GM19025 (cell line): Measurements from ENCODE around the gene ESPNL.

Experiments
- ATAC-seq: cut with Tn5 transposase; IDR thresholded peaks from one replicate; pipeline ENCODE4 v1.9.1; 2021; ENCODE audit warnings: mild to moderate bottlenecking, low read depth, moderate library complexity; ENCODE audit not compliant: unreplicated experiment

Gene ESPNL

DNA sequence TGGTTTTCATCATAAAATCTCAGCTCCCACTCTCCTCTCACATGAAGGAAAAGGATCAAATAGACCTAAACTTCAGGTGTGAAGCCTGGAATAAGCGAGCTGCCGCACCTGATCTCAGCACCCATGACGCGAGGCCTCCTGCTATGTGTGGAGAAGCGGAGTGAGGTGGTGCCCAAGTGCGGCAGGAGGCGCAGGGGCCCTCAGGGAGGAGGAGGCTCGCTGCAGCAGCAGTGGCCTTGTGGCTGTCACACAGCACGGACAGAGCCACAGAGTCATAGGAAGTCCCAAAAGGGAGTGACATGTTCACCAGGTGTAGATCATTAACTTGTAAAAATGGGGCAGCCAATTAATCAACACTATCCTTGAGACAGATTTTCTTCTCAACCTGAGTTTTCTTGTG lies 30.3 kb upstream of the ESPNL start:
- no peak for ATAC-seq

DNA sequence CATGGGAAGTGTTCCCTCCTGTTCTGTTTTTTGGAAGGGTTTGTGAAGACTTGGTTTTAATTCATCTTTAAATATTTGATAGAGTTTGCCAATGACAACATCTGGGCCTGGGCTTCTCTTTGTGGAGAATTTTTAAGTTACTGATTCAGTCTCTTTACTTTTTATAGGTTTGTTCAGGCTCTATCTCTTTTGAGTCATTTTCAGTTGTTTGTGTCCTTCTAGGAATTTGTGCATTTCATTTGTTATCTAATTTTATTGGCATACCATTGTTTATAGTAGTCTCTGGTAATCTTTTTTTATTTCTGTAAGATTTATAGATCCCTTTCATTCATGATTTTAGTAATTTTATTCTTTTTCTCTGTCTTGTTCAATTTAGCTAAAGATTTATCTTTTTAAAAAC lies 24.7 kb upstream of the ESPNL start:
- ATAC-seq, result no peak

DNA sequence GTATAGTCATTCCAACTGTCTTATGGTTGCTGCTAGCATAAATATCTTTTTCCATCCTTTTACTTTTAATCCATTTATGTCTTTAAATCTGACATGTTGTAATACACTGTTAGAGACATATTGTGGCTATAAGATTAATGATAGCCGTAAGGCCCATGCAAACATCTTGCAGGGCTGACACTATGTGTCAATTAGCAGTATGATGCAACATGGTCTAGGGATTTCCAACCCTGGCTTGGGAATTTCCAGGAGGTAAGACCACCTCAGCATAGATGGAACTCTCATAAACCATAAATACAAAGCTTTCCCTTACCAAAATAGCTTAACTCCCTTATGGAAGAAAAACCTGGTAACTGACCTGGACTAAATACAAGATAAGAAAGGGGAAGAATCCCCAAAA lies 22.8 kb upstream of the ESPNL start:
- no peak for ATAC-seq

DNA sequence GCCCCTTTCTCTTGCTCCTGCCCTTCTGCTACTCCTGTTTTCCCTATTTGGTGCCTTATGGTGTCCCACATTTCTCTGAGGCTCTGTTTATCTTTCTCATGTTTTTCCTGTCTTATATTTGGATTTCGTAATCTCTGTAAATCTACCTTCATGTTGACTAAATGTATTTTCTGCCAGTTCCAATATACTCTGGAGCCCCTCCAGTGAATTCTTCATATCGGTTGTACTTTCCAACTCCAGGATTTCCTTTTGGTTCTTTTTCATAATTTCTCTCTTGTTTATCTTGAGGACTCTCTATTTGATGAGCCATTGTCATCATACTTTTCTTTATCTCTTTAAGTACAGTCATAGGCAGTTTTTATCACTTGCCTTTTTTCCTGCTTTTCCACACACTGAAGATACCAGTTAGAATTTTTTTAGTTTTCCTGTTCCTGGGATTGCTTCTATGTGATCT lies 20.2 kb upstream of the ESPNL start:
- ATAC-seq, result no peak

DNA sequence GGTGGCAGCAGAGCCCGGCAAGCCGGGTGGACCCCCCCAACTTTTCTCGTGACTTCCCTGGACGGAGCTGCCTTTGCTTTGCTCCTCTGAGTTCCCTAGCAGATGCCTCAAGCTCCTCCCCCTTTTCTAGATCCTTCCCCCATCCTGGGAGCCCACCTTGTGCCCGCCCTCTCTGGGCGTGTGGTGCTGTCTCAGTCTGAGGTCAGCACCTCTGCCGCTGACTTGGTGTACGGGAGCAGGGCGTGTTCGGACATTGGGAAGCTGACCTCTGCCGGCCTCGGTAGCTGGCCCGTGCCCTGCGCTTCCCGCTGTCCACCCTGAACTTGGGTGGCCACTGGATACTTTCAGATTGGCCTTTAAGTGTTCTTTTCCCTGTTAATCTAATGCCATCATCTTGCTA lies 19.6 kb upstream of the ESPNL start:
- no peak for ATAC-seq

DNA sequence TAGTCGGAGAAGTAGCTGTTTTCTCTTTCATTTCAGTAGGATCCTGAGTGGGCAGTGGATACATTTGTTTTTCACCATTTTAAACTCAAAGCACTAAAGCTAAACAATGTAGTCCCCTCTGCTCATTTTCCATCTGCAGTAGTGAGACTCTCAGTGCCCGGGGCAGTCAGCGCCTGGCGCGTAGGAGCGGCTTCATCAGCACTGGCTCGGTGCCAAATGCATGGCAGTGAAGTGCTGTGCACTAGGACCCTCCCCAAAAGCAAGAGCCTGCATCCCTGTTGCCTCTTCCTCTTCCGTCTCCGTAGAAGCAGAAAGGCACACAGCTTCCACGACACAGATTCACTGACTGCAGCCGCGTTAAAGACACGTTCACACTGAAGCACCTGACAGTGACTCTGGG lies 19.0 kb upstream of the ESPNL start:
- no peak for ATAC-seq

DNA sequence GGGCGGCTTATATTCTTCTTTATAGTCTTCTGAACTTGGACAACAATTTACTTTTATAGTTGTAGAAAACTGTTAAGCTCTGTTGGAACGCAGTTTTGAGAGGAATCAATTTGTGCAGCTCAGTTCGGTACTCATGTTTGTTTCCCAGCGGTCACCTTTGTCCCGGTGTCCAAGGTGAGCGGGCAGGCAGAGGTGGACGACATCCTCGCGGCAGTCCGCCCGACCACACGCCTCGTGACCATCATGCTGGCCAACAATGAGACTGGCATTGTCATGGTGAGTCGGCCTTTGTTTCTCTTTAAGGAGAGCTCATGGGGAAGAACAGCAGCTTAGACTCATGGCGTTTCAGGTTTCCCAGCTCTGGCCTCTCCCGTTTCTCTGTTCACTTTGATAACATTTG lies 18.6 kb upstream of the ESPNL start:
- ATAC-seq, result no peak

DNA sequence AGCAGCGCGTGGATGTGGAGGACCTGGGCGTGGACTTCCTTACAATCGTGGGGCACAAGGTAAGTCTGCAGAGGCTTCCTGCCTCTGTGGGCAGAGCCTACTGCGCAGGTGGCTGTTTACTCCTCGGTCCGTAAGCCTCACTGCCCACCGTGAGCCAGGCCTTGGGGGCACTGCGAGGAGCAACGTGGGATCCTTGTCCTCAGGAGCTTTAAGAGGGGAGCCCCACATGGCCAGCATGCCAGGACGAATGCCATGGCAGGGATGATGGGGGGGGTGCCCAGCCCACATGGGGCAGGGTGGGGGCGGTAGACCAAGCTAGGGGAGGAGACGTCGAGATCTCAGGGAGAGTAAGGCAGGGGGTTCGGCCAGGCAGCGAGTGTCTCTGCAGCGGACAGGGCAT lies 18.0 kb upstream of the ESPNL start:
- ATAC-seq, result no peak

DNA sequence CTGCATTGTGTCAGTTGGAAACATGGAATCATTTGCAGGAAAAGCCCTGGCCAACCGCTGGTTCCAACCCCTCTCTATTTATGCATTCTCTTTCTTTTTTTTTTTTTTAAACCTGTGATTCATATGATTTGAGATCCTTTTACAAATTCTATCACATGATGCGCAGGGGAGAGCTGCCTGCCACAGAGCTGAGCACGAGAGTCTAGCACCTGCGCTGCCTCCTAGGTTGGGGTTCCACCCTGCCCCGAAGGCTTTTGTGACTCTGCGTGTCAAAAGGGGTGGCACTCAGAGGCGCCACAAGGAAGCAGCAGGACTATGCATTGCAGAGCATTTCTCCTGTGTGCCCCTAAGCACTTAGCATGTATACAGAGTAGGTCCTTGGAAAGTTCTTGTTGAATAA lies 17.3 kb upstream of the ESPNL start:
- ATAC-seq, result no peak

DNA sequence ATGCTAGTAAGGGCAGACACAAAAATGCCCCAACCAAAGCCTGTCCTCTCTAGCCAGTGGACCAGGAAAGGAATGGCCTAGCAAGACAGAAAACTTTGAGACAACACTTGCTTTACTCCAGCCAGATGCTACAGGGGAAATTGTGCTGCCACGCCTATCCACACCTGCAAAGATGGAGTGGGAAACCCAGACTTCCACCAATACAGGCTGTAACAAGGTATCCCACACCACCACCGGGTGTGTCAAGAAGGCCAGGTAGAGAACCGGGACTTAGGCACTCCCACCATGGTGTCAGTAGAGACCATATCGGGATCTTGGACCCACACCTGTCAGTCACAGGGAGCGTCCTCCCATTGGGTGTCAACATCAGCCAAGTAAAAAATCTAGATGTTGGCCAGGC lies 16.2 kb upstream of the ESPNL start:
- ATAC-seq, result no peak

DNA sequence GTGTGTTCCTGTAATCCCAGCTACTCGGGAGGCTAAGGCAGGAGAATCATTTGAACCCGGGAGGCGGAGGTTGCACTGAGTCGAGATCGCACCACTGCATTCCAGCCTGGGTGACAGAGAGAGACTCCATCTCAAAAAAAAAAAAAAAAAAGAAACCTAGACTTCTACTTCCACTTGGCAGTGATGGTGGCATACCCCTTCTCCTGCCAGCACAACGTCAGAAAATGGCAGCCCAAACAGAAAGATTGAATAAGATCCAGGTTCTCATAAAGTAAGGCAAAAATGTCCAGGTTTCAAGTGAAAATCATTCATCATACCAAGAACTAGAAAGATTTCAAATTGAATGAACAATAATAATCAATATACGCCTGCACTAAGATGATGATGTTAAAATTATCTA lies 15.4 kb upstream of the ESPNL start:
- ATAC-seq, result no peak

DNA sequence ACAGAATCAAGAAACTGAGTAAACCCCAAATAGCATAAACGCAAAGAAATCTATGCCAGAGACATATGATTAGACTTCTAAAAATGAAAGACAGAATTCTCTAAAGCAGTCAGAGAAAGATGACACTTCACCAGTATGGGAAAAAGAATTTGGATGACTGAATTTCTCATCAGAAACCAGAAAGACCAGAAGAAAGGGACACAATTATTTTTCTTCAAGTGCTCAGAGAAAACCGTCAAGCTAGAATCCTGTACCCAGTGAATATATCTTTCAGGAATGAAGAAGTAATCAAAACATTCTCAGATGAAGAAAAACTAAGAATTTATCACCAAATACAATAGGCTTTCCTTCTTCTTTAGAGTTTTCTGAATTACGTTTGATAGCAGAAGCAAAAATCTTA lies 14.2 kb upstream of the ESPNL start:
- ATAC-seq, result no peak

DNA sequence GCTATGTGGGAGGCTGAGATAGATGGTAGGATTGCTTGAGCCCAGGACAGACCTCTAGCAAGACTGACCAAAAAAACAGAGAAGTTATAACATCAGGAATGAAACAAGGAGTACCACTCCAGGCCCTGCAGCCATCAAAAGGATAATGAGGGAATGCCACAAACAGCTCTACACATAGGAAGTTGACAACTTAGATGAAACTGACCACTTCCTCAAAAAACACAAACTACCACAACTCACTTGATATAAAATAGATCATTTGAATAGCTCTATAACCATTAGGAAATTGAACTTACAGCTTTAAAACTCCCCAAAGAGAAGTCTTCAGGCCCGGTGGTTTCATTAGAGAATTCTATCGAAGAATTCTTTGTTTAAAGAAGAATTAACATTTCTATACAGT lies 12.9 kb upstream of the ESPNL start:
- ATAC-seq, result no peak

DNA sequence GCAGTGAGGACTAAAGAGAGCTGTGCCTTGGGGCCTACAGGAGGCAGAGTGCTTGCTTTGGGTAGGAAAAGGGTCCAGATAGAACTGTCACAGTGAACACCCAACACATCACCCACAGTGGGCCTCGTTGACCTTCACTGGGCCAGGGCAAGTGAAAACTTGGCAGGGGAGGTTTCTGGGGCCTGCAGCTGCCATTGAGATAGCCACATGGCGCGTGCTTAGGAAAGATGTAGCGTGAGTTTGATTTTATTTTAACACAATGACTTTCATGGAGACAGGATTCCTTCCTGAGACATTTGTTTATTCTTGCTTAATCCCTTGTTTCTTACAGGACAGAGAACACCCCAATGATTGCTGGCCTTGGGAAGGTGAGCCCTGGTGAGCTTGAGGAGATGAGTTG lies 9.3 kb upstream of the ESPNL start:
- no peak for ATAC-seq

DNA sequence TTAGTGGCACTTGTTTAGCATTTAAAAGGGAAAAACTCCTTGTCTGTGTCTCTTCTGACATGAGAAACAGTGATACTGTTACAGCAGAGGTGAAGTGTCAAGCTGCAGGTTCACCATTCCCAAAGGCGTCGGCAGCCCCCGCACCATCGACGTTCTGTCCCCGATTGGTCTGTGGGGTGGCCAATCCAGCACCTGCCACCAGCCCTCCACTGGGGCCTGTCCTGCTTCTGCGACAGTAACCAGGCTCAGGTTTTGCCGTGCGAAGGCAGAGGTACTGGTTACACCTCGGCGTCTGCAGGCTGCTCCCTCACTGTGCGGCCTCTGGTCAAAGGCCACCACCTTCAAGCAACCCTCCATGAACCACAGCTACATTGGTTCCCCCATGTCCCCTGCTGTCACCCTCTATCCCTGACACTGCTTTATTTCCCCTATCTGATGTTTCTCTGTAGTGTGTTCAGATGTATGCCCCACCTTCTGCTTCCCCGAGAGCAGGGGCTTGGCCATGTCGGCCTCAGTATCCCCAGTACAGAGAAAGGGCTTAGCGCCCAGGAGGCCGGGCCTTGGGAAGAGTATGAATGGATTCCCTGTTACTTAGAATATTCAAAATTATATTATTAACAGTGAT lies 8.6 kb upstream of the ESPNL start:
- ATAC-seq, result no peak

DNA sequence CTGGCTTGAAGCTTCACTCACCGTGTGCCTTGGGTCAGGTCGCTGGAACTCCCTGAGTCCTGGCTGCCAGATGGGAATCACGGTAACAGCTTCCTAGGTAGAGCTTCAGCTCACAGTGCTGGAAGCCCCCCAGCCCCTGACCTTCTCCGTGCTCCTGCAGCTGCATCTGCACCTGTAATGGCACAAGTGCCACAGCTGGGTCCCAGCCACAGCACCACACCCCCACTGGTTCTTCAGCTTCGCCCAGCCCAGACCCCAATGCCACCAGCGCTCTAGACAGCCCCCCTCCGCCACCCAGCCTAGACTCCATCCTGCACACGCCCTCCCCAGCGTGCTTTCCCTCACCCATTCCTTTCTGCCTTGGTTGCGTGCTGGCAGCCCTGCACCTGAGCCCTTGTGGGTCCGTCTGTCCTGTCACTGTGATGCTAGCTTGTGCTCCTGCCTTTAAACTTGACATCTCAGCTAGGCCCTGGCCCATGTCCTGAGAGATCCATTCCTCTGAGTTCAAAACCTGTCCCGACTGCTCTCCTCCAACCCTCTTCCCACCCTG lies 7.6 kb upstream of the ESPNL start:
- ATAC-seq, result no peak

DNA sequence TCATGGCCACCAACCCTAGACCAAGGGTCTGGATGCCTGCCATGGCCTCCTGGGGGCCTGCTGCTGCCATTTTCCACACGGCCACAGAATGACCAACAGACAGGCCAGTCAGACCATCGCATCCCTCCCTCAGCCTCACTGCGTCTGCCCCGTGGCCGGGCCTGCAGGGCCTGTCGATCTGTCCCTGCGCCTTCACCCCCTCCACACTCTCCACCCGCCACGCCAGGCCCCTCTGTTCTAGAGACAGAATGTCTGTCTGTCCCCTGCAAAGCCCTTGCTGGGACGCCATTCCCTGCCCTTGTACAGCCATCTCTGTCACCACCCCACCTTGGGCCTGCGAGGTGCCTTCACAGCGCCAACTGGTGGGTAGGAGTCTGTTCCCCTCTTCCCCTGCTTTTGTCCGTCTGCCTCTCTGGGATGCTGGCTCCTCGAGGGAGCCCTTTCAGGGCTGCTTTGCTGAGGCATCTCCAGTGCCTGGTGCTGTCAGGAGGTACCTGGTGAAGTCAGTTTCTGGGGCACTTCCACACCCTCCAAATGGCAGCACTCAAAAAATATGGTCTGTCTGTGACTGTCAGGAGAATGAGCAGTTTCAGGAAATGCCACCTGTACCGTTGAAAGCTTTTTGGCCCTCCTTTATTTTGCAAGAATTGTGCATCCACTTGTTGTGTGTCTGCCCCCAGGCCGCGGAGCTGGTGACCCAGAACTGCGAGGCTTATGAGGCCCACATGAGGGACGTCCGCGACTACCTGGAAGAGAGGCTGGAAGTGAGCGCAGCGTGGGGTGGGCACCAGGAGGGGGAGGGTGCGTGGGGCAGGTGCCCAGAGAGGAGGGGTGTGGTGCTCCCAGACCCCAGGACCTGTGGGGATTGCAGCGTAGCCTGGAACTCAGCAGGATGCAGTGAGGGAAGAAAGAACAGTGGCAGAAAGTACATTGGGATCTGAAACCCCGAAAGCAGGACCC lies 6.7 kb upstream of the ESPNL start:
- no peak for ATAC-seq

DNA sequence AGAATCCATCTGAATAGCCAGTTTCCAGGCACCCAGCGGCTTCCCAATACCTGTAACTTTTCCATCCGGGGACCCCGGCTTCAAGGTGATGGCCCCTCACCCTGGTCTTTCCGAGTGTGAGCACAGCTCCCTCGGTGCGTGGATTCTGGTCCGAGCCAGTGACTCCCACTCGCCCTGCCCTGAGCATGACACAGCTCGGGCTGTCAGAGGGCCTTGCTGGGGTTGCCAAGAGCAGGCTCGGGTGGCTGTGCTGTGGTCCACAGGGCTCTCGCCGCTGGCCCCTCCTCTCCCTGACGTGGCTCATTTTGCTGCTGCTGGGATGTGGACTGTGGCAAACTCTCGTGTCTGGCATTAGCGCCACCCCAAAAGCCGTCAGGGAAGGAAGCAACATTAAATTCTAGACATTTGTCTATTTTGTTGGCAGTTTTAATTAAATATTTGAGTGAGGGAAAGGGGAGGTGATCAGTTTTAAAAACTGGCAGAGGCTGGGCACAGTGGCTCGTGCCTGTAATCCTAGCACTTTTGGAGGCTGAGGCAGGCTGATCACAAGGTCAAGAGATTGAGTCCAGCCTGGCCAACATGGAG lies 5.6 kb upstream of the ESPNL start:
- ATAC-seq, result no peak

DNA sequence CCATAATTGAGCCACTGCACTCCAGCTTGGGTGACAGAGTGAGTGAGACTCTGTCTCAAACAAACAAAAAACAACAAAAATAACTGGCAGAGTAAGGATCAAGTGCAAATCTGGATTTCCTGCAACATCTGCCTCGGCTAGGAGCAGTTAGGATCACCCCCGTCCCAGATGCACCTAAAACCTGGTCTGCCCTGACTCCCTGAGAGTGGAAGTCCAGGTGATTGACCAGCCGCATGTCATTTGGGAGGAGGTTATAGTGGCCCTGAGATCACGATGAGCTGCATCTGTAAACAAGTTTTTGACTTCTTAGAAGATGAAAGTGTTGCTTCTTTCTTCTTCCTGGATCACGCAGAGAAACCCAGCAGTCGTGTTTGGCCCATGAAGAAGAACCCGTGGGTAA lies 5.0 kb upstream of the ESPNL start:
- ATAC-seq, result no peak

DNA sequence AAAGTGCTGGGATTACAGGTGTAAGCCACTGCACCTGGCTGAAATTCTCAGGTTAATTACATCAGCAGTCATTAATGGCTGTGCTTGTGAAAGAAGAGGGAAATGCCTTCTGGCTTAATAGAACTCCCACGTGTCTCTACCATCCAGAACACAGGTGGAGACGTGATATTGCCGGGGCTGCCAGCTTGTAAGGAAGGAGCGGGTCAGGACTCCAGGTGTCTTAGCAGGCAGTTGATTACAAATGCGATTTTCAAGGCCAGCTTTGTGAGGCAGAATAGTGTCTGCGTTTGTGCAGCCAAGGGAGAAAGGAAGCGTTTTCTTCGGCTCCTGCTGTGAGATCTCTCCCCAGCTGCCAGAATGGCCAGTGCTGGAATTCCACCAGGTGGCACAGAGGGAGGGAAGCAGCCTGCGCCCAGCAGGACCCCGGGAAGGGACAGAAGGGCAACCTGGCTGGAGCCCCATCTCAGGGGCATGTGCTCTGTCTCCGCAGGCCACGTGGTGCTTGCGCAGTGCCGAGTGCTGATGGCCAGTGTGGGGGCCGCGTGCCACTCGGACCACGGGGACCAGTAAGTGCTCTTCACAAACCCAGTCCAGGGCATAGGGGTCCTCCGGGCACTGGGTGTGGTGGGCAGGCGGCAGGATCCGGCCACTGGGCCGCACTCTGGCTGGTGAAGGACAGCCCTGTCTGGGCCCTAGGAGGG lies 3.7 kb upstream of the ESPNL start:
- no peak for ATAC-seq
